ENCODE results near the gene AGO3.

- TF ChIP-seq CTCF (IDR thresholded peaks at IDR 0.05) (no peak), POLR2A (IDR thresholded peaks at IDR 0.05) (no peak)
Observed at GRCh38 chr1:36087233-36088123, 156.6 kb downstream of the AGO3 start.
